Spinal cord (tissue), 10 donors: ENCODE measurements around the gene KBTBD3. TPM values are rescaled to one million over a fixed set of nuclear protein-coding genes. Genes with fewer than 3 reads are reported as not detected.
"Not testable (repeated sequence)": the region's sequence is repeated elsewhere in the genome, so short reads cannot be mapped to it uniquely, and the experiment has no call there.

ENCODE experiments used
- DNase-seq, 6 donors: peaks; one replicate each; pipeline versions ENCODE4 v3.0.0 to v3.0.0-alpha.2; 2013 to 2015; ENCODE audit warnings: low spot score in 6 of 6, low read depth in 4 of 6
- H3K27ac ChIP-seq: one replicate; pipeline ENCODE4 v1.5.1; 2013; ENCODE audit warnings: low read depth, low read length, control low read depth
- H3K27me3 ChIP-seq: one replicate; pipeline ENCODE4 v1.6.1; 2013; ENCODE audit warnings: low read length; ENCODE audit not compliant: control insufficient read depth, insufficient read depth
- H3K36me3 ChIP-seq: one replicate; pipeline ENCODE4 v1.6.1; 2013; ENCODE audit warnings: low read length; ENCODE audit not compliant: control insufficient read depth, insufficient read depth
- H3K4me1 ChIP-seq: one replicate; pipeline ENCODE4 v1.6.1; 2013; ENCODE audit warnings: low read length; ENCODE audit not compliant: control insufficient read depth, insufficient read depth
- H3K4me3 ChIP-seq: one replicate; pipeline ENCODE4 v1.5.1; 2013; ENCODE audit warnings: low read depth, low read length, control low read depth
- H3K9me3 ChIP-seq: one replicate; pipeline ENCODE4 v1.6.1; 2013; ENCODE audit warnings: low read length; ENCODE audit not compliant: control insufficient read depth, insufficient read depth
- WGBS: methylation state at CpG from one replicate; pipeline ENCODE4 v1.1.5; 2013; ENCODE audit warnings: missing lambda C conversion rate; ENCODE audit not compliant: insufficient coverage; 5-methylcytosine and 5-hydroxymethylcytosine counted together
- polyA plus RNA-seq, 2 donors: library from polyadenylated mRNA; unstranded; fragments of 120-200 nt; gene quantifications; one replicate each; pipeline ENCODE4 v1.2.1, GENCODE V29; 2013; ENCODE audit not compliant: insufficient read length in 2 of 2
- total RNA-seq, 2 donors: library from RNA; depleted of rRNA in 1 of 2; stranded (reverse); fragments of 120-200 nt in 1 of 2; fragments of >200 nt in 1 of 2; gene quantifications; one replicate each; pipeline versions ENCODE4 v1.2.3 to v1.2.4, GENCODE V29; 2013 to 2014
- donor health status: healthy.

The KBTBD3 gene
- total and polyA plus RNA-seq, 4 donors: 9.5 to 33.1 (median 9.9) TPM

- Histone ChIP-seq H3K9me3 (no peaks in the 10 kb centered on the region), H3K27me3 (no peaks in the 10 kb centered on the region), H3K36me3 (peaks cover 6% of the 10 kb centered on the region), H3K4me3 (no peak overlapping the region), H3K4me1 (no peaks in the 10 kb centered on the region), H3K27ac (no peak overlapping the region)
- DNase-seq: no peak
- 33% methylated on average over 1 of the region's 2 CpGs for WGBS
Measured at GRCh38 chr11:106014620-106015019, 62.5 kb downstream of the KBTBD3 start.

GRCh38 chr11:106014035-106014434 lies 63.1 kb downstream of the KBTBD3 start:
- H3K4me1 ChIP-seq: no peaks in the 10 kb centered on the region
- no peaks in the 10 kb centered on the region for H3K9me3 ChIP-seq
- WGBS: no CpG with 5 or more reads among the region's 2 CpGs

GRCh38 chr11:106012744-106013143 lies 64.4 kb downstream of the KBTBD3 start:
- no peaks in the 10 kb centered on the region for H3K4me1 ChIP-seq

More at GRCh38 chr11:106014035-106014434, 63.1 kb downstream of the KBTBD3 start:
- H3K4me3 ChIP-seq: no peak overlapping the region
- H3K27ac ChIP-seq: no peak overlapping the region
- H3K36me3 ChIP-seq: peaks cover 8% of the 10 kb centered on the region
- no peak for DNase-seq
- no peaks in the 10 kb centered on the region for H3K27me3 ChIP-seq

GRCh38 chr11:106011481-106011880 lies 65.7 kb downstream of the KBTBD3 start:
- H3K27me3 ChIP-seq: no peaks in the 10 kb centered on the region
- no peaks in the 10 kb centered on the region for H3K9me3 ChIP-seq
- H3K27ac ChIP-seq: no peak overlapping the region
- DNase-seq: no peak
- H3K4me3 ChIP-seq: no peak overlapping the region
- H3K36me3 ChIP-seq: peaks cover 12% of the 10 kb centered on the region
- WGBS: 30% methylated on average over 1 of the region's 2 CpGs
- H3K4me1 ChIP-seq: no peaks in the 10 kb centered on the region

More at GRCh38 chr11:106012744-106013143, 64.4 kb downstream of the KBTBD3 start:
- H3K27ac ChIP-seq: no peak overlapping the region
- H3K27me3 ChIP-seq: no peaks in the 10 kb centered on the region
- H3K9me3 ChIP-seq: no peaks in the 10 kb centered on the region
- peak in 1 of 6 donors; percentile 21 for DNase-seq
- 100% methylated on average over 1 of the region's 3 CpGs for WGBS
- no peak overlapping the region for H3K4me3 ChIP-seq
- H3K36me3 ChIP-seq: peaks cover 8% of the 10 kb centered on the region

- not testable (repeated sequence) for H3K27ac ChIP-seq, DNase-seq, H3K4me1 ChIP-seq, H3K36me3 ChIP-seq, H3K4me3 ChIP-seq, H3K9me3 ChIP-seq, H3K27me3 ChIP-seq
- 100% methylated on average over 1 of the region's 4 CpGs for WGBS
Measured at GRCh38 chr11:106003094-106003493, 74.1 kb downstream of the KBTBD3 start.

GRCh38 chr11:106001304-106002012 lies 75.7 kb downstream of the KBTBD3 start:
- 100% methylated on average over 2 of the region's 4 CpGs for WGBS
- no peak for DNase-seq
- Histone ChIP-seq H3K4me3 (no peak overlapping the region), H3K4me1 (no peaks in the 10 kb centered on the region), H3K36me3 (peaks cover 4% of the 10 kb centered on the region), H3K27ac (no peak overlapping the region), H3K9me3 (no peaks in the 10 kb centered on the region), H3K27me3 (no peaks in the 10 kb centered on the region)

Other genes starting within 250 kb of the KBTBD3 start
- gene MSANTD4, start 55.1 kb downstream of the KBTBD3 start, total RNA-seq: 10 to 100 TPM; 38.7 to 46.5 TPM
- gene MSANTD4, start 55.1 kb downstream of the KBTBD3 start, polyA plus RNA-seq: 10 to 100 TPM; 23.6 to 37.3 TPM
- gene AASDHPPT, start 315 bp upstream of the KBTBD3 start, total RNA-seq: 100 to 1,000 TPM in 1 of 2 donors, 10 to 100 TPM in 1; 83.6 to 159 TPM
- 100 to 1,000 TPM; 128 to 172 TPM for gene AASDHPPT, start 315 bp upstream of the KBTBD3 start, polyA plus RNA-seq